ENCODE measurements around the gene COLEC11.

The COLEC11 gene

DNA sequence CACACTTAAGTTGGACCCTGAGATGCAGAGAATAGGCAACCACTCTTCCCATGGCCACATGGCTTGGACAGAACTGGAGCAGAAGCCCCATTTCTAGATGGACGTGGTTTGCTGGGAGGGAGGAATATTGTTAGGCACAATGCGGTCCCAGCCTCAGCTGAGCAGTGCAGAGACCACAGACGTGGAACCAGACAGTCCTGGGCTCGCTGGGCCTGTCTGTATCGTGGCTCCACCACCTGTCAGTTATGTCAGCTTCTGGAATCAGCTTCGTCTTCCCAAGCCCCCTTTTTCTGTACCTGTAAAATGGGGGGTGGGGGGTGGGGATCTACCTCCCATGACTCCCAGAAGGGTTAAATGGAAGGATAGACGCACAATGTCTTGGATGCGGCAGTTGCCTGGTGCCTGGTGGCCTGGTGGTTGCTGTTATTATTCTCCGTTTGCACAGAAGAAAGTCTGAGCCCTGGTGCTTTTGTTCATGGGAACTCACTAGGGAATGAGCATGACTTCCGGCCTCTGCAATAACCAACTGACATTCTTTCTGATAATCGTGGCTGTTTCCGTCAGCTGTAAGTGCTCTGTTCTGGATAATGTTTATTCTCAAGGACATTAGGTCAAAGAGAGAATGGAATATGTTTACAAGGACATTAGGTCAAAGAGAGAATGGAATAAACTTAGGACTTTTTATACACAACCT is 31.4 kb downstream of the COLEC11 start:
- H3K9ac ChIP-seq (ENCODE audit: low read depth, low read length) = no peak overlapping the region
- no peaks in the 10 kb centered on the region for H3K9me3 ChIP-seq (ENCODE audit: insufficient read depth, low read length, severe bottlenecking)
- H3K36me3 ChIP-seq (ENCODE audit: insufficient read depth, low read length) = no peaks in the 10 kb centered on the region
- no peaks in the 10 kb centered on the region for H3K4me1 ChIP-seq (ENCODE audit: insufficient read depth, low read length)
- H3K4me2 ChIP-seq (ENCODE audit: insufficient read depth, low read length) = no peak overlapping the region
- no peak for TF ChIP-seq EZH2 (IDR thresholded peaks at IDR 0.05; ENCODE audit: borderline replicate concordance, low read depth, low read length, severe bottlenecking)
- TF ChIP-seq, protein P1, sequence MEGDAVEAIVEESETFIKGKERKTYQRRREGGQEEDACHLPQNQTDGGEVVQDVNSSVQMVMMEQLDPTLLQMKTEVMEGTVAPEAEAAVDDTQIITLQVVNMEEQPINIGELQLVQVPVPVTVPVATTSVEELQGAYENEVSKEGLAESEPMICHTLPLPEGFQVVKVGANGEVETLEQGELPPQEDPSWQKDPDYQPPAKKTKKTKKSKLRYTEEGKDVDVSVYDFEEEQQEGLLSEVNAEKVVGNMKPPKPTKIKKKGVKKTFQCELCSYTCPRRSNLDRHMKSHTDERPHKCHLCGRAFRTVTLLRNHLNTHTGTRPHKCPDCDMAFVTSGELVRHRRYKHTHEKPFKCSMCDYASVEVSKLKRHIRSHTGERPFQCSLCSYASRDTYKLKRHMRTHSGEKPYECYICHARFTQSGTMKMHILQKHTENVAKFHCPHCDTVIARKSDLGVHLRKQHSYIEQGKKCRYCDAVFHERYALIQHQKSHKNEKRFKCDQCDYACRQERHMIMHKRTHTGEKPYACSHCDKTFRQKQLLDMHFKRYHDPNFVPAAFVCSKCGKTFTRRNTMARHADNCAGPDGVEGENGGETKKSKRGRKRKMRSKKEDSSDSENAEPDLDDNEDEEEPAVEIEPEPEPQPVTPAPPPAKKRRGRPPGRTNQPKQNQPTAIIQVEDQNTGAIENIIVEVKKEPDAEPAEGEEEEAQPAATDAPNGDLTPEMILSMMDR (IDR thresholded peaks at IDR 0.05; ENCODE audit: borderline replicate concordance, extremely low read depth, low read length, poor library complexity, severe bottlenecking) = no peak
- no peaks in the 10 kb centered on the region for H4K20me1 ChIP-seq (ENCODE audit: insufficient read depth, low read length)
- no peaks in the 10 kb centered on the region for H3K79me2 ChIP-seq (ENCODE audit: insufficient read depth, low read length)
- no peak overlapping the region for H3K4me3 ChIP-seq (ENCODE audit: low read depth in 1 of 2, low read length in 2 of 2)
- no peak for DNase-seq
- H3K27me3 ChIP-seq (ENCODE audit: insufficient read depth, low read length, poor library complexity) = no peaks in the 10 kb centered on the region
- no peak for ATAC-seq (ENCODE audit: insufficient read depth, low read depth)
- no peak overlapping the region for H2AFZ ChIP-seq (ENCODE audit: low read depth, low read length)
- H3K27ac ChIP-seq (ENCODE audit: low read length) = no peak overlapping the region

DNA sequence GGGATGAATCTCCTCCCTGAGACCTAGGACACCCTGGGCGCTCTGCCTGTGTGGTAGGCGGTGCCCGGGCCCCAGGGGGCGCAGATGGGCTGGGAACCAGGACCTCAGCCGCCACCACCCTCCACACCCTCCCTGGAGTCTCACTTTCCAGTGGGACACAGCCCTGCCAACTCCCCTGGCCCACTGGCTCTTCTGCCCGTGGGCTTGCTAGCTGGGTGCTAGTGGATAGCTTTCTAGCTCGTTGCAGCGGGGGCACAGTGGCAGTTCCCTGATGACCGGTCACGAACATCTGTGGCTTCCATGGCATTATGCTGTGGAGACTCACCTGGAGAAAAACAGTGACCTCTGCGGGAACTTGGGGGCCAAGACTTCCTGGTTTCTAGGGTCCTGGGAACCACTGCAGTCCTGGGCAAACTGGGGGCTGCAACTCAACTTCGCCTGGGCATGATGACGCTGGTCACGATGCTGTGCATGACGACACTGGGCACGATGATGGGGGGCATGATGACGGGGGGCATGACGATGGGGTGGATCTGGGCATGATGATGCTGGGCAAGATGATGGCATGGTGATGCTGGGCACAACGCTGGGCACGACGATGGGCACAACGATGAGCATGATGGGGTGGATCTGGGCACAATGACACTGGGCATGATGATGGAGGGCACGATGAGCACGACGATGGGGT is 32.0 kb downstream of the COLEC11 start:
- Histone ChIP-seq H3K4me1 (ENCODE audit: insufficient read depth, low read length) (no peaks in the 10 kb centered on the region), H3K4me2 (ENCODE audit: insufficient read depth, low read length) (no peak overlapping the region), H3K27me3 (ENCODE audit: insufficient read depth, low read length, poor library complexity) (no peaks in the 10 kb centered on the region), H2AFZ (ENCODE audit: low read depth, low read length) (no peak overlapping the region), H4K20me1 (ENCODE audit: insufficient read depth, low read length) (no peaks in the 10 kb centered on the region), H3K9ac (ENCODE audit: low read depth, low read length) (no peak overlapping the region), H3K4me3 (ENCODE audit: low read depth in 1 of 2, low read length in 2 of 2) (no peak overlapping the region), H3K27ac (ENCODE audit: low read length) (no peak overlapping the region), H3K36me3 (ENCODE audit: insufficient read depth, low read length) (no peaks in the 10 kb centered on the region), H3K9me3 (ENCODE audit: insufficient read depth, low read length, severe bottlenecking) (no peaks in the 10 kb centered on the region), H3K79me2 (ENCODE audit: insufficient read depth, low read length) (no peaks in the 10 kb centered on the region)
- TF ChIP-seq, protein P1 (IDR thresholded peaks at IDR 0.05; ENCODE audit: borderline replicate concordance, extremely low read depth, low read length, poor library complexity, severe bottlenecking) = no peak
- no peak for TF ChIP-seq EZH2 (IDR thresholded peaks at IDR 0.05; ENCODE audit: borderline replicate concordance, low read depth, low read length, severe bottlenecking)
- no peak for DNase-seq
- no peak for ATAC-seq (ENCODE audit: insufficient read depth, low read depth)

DNA sequence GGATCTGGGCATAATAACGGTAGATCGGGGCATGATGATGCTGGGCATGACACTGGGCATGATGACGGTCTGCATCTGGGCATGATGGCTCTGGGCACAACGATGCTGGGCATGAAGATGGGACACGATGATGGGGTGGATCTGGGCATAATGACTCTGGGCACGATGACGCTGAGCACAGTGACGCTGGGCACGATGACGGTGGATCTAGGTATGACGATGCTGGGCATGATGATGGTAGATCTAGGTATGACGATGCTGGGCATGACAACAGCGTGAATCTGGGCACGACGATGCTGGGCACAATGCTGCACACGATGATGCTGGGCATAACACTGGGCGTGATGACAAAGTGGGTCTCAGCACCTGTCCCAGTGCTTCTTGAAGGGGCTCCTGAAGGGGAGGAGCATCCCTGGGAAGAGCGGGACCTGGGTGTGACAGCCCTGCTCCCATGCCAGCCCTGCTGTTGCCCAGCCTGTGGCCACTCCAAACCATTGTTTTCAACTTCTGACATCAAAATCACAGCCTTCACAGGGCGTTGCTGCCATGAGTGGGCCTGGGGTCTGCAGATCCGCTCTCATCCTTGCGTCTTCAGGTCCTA is 32.7 kb downstream of the COLEC11 start:
- no peaks in the 10 kb centered on the region for H4K20me1 ChIP-seq (ENCODE audit: insufficient read depth, low read length)
- no peak overlapping the region for H3K9ac ChIP-seq (ENCODE audit: low read depth, low read length)
- H3K79me2 ChIP-seq (ENCODE audit: insufficient read depth, low read length) = no peaks in the 10 kb centered on the region
- no peak for DNase-seq
- TF ChIP-seq EZH2 (IDR thresholded peaks at IDR 0.05; ENCODE audit: borderline replicate concordance, low read depth, low read length, severe bottlenecking) = no peak
- TF ChIP-seq, protein P1 (IDR thresholded peaks at IDR 0.05; ENCODE audit: borderline replicate concordance, extremely low read depth, low read length, poor library complexity, severe bottlenecking) = no peak
- H3K4me3 ChIP-seq (ENCODE audit: low read depth in 1 of 2, low read length in 2 of 2) = no peak overlapping the region
- no peak for ATAC-seq (ENCODE audit: insufficient read depth, low read depth)
- H2AFZ ChIP-seq (ENCODE audit: low read depth, low read length) = no peak overlapping the region
- H3K4me1 ChIP-seq (ENCODE audit: insufficient read depth, low read length) = no peaks in the 10 kb centered on the region
- no peaks in the 10 kb centered on the region for H3K27me3 ChIP-seq (ENCODE audit: insufficient read depth, low read length, poor library complexity)
- H3K9me3 ChIP-seq (ENCODE audit: insufficient read depth, low read length, severe bottlenecking) = no peaks in the 10 kb centered on the region
- H3K27ac ChIP-seq (ENCODE audit: low read length) = no peak overlapping the region
- no peak overlapping the region for H3K4me2 ChIP-seq (ENCODE audit: insufficient read depth, low read length)
- H3K36me3 ChIP-seq (ENCODE audit: insufficient read depth, low read length) = no peaks in the 10 kb centered on the region

Measured in DND-41 (cell line).